Caki2 (cell line): ENCODE results near the gene HNRNPCL1. TPM values are rescaled to one million over a fixed set of nuclear protein-coding genes. Genes with fewer than 3 reads are reported as not detected.

Experiments used
- total RNA-seq: library from RNA; depleted of rRNA; stranded (reverse); fragments of >200 nt; shearing (Covaris generic); gene quantifications from 2 replicates; pipeline ENCODE4 v1.2.3, GENCODE V29; 2014; ENCODE audit warnings: low replicate concordance; rRNA removed

HNRNPCL1 gene
- total RNA-seq, 1 experiment from 2014 or later = not detected

Other genes starting within 250 kb of the HNRNPCL1 start
- gene DHRS3, start 230.5 kb downstream of the HNRNPCL1 start, total RNA-seq = 489 and 550 TPM in 2 replicates
- gene AADACL4, start 204.6 kb downstream of the HNRNPCL1 start, total RNA-seq = not detected in 2 replicates
- not detected in 2 replicates for gene AADACL3, start 132.6 kb downstream of the HNRNPCL1 start, total RNA-seq
- gene CFAP107, start 102.5 kb downstream of the HNRNPCL1 start, total RNA-seq = not detected in 2 replicates
- not detected in 2 replicates for gene PRAMEF12, start 75.0 kb downstream of the HNRNPCL1 start, total RNA-seq
- gene PRAMEF1, start 57.3 kb downstream of the HNRNPCL1 start, total RNA-seq = not detected in 2 replicates
- not detected in 2 replicates for gene PRAMEF11, start 17.3 kb downstream of the HNRNPCL1 start, total RNA-seq
- not detected in 2 replicates for gene PRAMEF2, start 8.4 kb upstream of the HNRNPCL1 start, total RNA-seq
- not detected in 2 replicates for gene PRAMEF4, start 37.5 kb upstream of the HNRNPCL1 start, total RNA-seq
- gene PRAMEF10, start 49.5 kb upstream of the HNRNPCL1 start, total RNA-seq = not detected in 2 replicates
- not detected in 2 replicates for gene PRAMEF7, start 67.9 kb upstream of the HNRNPCL1 start, total RNA-seq
- not detected in 2 replicates for gene PRAMEF6, start 98.9 kb upstream of the HNRNPCL1 start, total RNA-seq
- not detected in 2 replicates for gene PRAMEF27, start 207.9 kb upstream of the HNRNPCL1 start, total RNA-seq
- gene HNRNPCL3, start 212.0 kb upstream of the HNRNPCL1 start, total RNA-seq = not detected in 2 replicates
- not detected in 2 replicates for gene PRAMEF25, start 222.1 kb upstream of the HNRNPCL1 start, total RNA-seq